DOHH2 (cell line): ENCODE data around the gene FOLR2.

Experiments used
- H3F3A ChIP-seq: fragments of 200-600 bp; sonication (generic), shearing (Covaris generic); 2 replicates; pipeline ENCODE4 v1.6.0; 2016; ENCODE audit warnings: antibody characterized with exemption, mild to moderate bottlenecking; ENCODE audit not compliant: control insufficient read depth, insufficient read depth
- H3K27ac ChIP-seq: fragments of 200-600 bp; sonication (generic); 2 replicates; pipeline ENCODE4 v1.5.1; 2014; ENCODE audit warnings: low read depth, mild to moderate bottlenecking, low read length, moderate library complexity
- H3K27me3 ChIP-seq: fragments of 200-600 bp; sonication (generic); 2 replicates; pipeline ENCODE4 v1.6.1; 2014; ENCODE audit warnings: mild to moderate bottlenecking, low read length, mixed read lengths; ENCODE audit not compliant: control insufficient read depth
- H3K36me3 ChIP-seq: fragments of 200-600 bp; sonication (generic); 2 replicates; pipeline ENCODE4 v1.6.1; 2014; ENCODE audit warnings: mild to moderate bottlenecking, low read length, moderate library complexity, mixed read lengths; ENCODE audit not compliant: control insufficient read depth
- H3K4me1 ChIP-seq: fragments of 200-600 bp; sonication (generic); 2 replicates; pipeline ENCODE4 v1.6.1; 2014; ENCODE audit warnings: mild to moderate bottlenecking, low read length, mixed read lengths; ENCODE audit not compliant: control insufficient read depth
- H3K4me2 ChIP-seq: fragments of 200-600 bp; sonication (generic); 2 replicates; pipeline ENCODE4 v1.6.0; 2014; ENCODE audit warnings: mild to moderate bottlenecking, low read length, moderate library complexity
- H3K4me3 ChIP-seq: fragments of 200-600 bp; sonication (generic); 2 replicates; pipeline ENCODE4 v1.5.1; 2014; ENCODE audit warnings: mild to moderate bottlenecking, low read length, mixed read lengths
- H3K79me2 ChIP-seq: fragments of 200-600 bp; sonication (generic); 2 replicates; pipeline ENCODE4 v1.6.1; 2014; ENCODE audit warnings: mild to moderate bottlenecking, low read length, mixed read lengths; ENCODE audit not compliant: control insufficient read depth
- H3K9me2 ChIP-seq: fragments of 200-600 bp; sonication (generic); replicated peaks from 2 replicates; pipeline ENCODE4 v1.6.1; 2014; ENCODE audit warnings: mild to moderate bottlenecking, low read length, mixed read lengths; ENCODE audit not compliant: control insufficient read depth
- H3K9me3 ChIP-seq: fragments of 200-600 bp; sonication (generic); 2 replicates; pipeline ENCODE4 v1.6.1; 2014; ENCODE audit warnings: antibody characterized with exemption, low read length, mixed read lengths; ENCODE audit not compliant: control insufficient read depth, insufficient read depth
- H4K20me1 ChIP-seq: fragments of 200-600 bp; sonication (generic); 2 replicates; pipeline ENCODE4 v1.6.0; 2014; ENCODE audit warnings: low read depth, mild to moderate bottlenecking, antibody characterized with exemption, low read length, moderate library complexity; ENCODE audit not compliant: control insufficient read depth, insufficient read depth
- CTCF ChIP-seq: fragments of 200-600 bp; sonication (generic); IDR thresholded peaks from one replicate; pipeline ENCODE4 v1.5.1; 2014; ENCODE audit warnings: antibody characterized with exemption, mild to moderate bottlenecking, low read depth, low read length; ENCODE audit not compliant: poor library complexity, severe bottlenecking
- EZH2phosphoT487 ChIP-seq: fragments of 200-600 bp; sonication (generic); IDR thresholded peaks from 2 replicates; pipeline ENCODE4 v1.6.1; 2017; ENCODE audit warnings: borderline replicate concordance, mild to moderate bottlenecking, antibody characterized with exemption, low read length, moderate library complexity, mixed read lengths

Gene FOLR2

GRCh38 chr11:72257570-72257969, 41.0 kb downstream of the FOLR2 start:
- Histone ChIP-seq H3K27ac (no peak overlapping the region), H3K79me2 (no peaks in the 10 kb centered on the region), H3K27me3 (peaks cover 24% of the 10 kb centered on the region), H3K4me3 (no peak overlapping the region), H3K36me3 (no peaks in the 10 kb centered on the region), H3F3A (no peaks in the 10 kb centered on the region), H4K20me1 (no peaks in the 10 kb centered on the region), H3K4me1 (no peaks in the 10 kb centered on the region), H3K9me2 (no peaks in the 10 kb centered on the region), H3K4me2 (no peak overlapping the region), H3K9me3 (no peaks in the 10 kb centered on the region)
- TF ChIP-seq CTCF: no peak
- TF ChIP-seq EZH2phosphoT487: no peak

GRCh38 chr11:72259490-72259889, 42.9 kb downstream of the FOLR2 start:
- H3K4me1 ChIP-seq: no peaks in the 10 kb centered on the region
- no peaks in the 10 kb centered on the region for H3K9me2 ChIP-seq
- no peak for TF ChIP-seq CTCF
- no peak for TF ChIP-seq EZH2phosphoT487
- H3K4me2 ChIP-seq: no peak overlapping the region
- no peaks in the 10 kb centered on the region for H3K36me3 ChIP-seq
- H3K27me3 ChIP-seq: peaks cover 23% of the 10 kb centered on the region
- H3F3A ChIP-seq: no peaks in the 10 kb centered on the region
- H3K4me3 ChIP-seq: no peak overlapping the region
- H4K20me1 ChIP-seq: no peaks in the 10 kb centered on the region
- H3K79me2 ChIP-seq: no peaks in the 10 kb centered on the region
- no peaks in the 10 kb centered on the region for H3K9me3 ChIP-seq
- no peak overlapping the region for H3K27ac ChIP-seq

GRCh38 chr11:72260574-72260973, 44.0 kb downstream of the FOLR2 start:
- H3K4me3 ChIP-seq: no peak overlapping the region
- TF ChIP-seq EZH2phosphoT487 (no peak), CTCF (no peak)

GRCh38 chr11:72263361-72263760, 46.8 kb downstream of the FOLR2 start:
- Histone ChIP-seq H3K9me3 (no peaks in the 10 kb centered on the region), H4K20me1 (no peaks in the 10 kb centered on the region), H3K4me2 (no peak overlapping the region), H3K4me1 (peaks cover 5% of the 10 kb centered on the region; the same call in 1 of the 2 replicates), H3K36me3 (no peaks in the 10 kb centered on the region), H3K79me2 (no peaks in the 10 kb centered on the region), H3K27ac (no peak overlapping the region), H3F3A (no peaks in the 10 kb centered on the region), H3K27me3 (peaks cover 7% of the 10 kb centered on the region), H3K4me3 (no peak overlapping the region), H3K9me2 (no peaks in the 10 kb centered on the region)
- no peak for TF ChIP-seq CTCF

More at GRCh38 chr11:72260574-72260973, 44.0 kb downstream of the FOLR2 start:
- H3K9me2 ChIP-seq: no peaks in the 10 kb centered on the region
- peaks cover 19% of the 10 kb centered on the region for H3K27me3 ChIP-seq
- no peaks in the 10 kb centered on the region for H3K79me2 ChIP-seq
- no peaks in the 10 kb centered on the region for H3F3A ChIP-seq
- H3K9me3 ChIP-seq: no peaks in the 10 kb centered on the region
- no peak overlapping the region for H3K4me2 ChIP-seq
- no peaks in the 10 kb centered on the region for H3K36me3 ChIP-seq
- H3K27ac ChIP-seq: no peak overlapping the region
- H3K4me1 ChIP-seq: no peaks in the 10 kb centered on the region
- no peaks in the 10 kb centered on the region for H4K20me1 ChIP-seq
